H1 (cell line): ENCODE measurements around the gene ALK. TPM values are rescaled to one million over a fixed set of nuclear protein-coding genes. Genes with fewer than 3 reads are reported as not detected.

Experiments used
- CTCF ChIA-PET: fragments of 300-600 bp; sonication (Branson Sonifier 250); formaldehyde crosslinking; loops from one replicate; lab custom pipeline; 2021; ENCODE audit not compliant: partially characterized antibody; lab: Charles Lee
- POLR2A ChIA-PET: fragments of 300-600 bp; sonication (Branson Sonifier 250); formaldehyde crosslinking; loops from one replicate; lab custom pipeline; 2021; ENCODE audit warnings: inconsistent platforms; ENCODE audit not compliant: partially characterized antibody; lab: Charles Lee
- DNase-seq, 2 experiments: peaks; one replicate each; pipeline versions ENCODE4 v3.0.0 to v3.0.0-alpha.2; 2010 to 2022; ENCODE audit warnings: low spot score in 2 of 2, low read depth in 1 of 2, mixed read lengths in 1 of 2
- FAIRE-seq: peaks from 2 replicates; lab custom pipeline; 2011; peaks lifted over from hg19 to GRCh38; lab: Jason Lieb, UNC
- H2AFZ ChIP-seq: 2 replicates; pipeline ENCODE4 v1.8.1; 2012; ENCODE audit warnings: low read length, inconsistent platforms
- H2AK5ac ChIP-seq: 2 replicates; pipeline ENCODE4 v1.6.1; 2013; ENCODE audit warnings: low read depth, low read length
- H2BK120ac ChIP-seq: replicated peaks from 2 replicates; pipeline ENCODE3; 2013; ENCODE audit warnings: low read depth, low read length, inconsistent platforms
- H2BK12ac ChIP-seq: 2 replicates; pipeline ENCODE4 v1.6.1; 2013; ENCODE audit warnings: low read depth, low read length
- H2BK15ac ChIP-seq: 2 replicates; pipeline ENCODE4 v1.6.1; 2013; ENCODE audit warnings: low read length
- H2BK20ac ChIP-seq: 2 replicates; pipeline ENCODE4 v1.6.1; 2013; ENCODE audit warnings: low read length
- H2BK5ac ChIP-seq: 2 replicates; pipeline ENCODE4 v1.6.1; 2013; ENCODE audit warnings: low read depth, low read length
- H3K14ac ChIP-seq: 2 replicates; pipeline ENCODE4 v1.6.1; 2013; ENCODE audit warnings: inconsistent platforms; ENCODE audit not compliant: insufficient read length
- H3K18ac ChIP-seq: 2 replicates; pipeline ENCODE4 v1.6.1; 2013; ENCODE audit warnings: low read length; ENCODE audit errors: extremely low read depth
- H3K23ac ChIP-seq: 2 replicates; pipeline ENCODE4 v1.6.1; 2013; ENCODE audit warnings: inconsistent platforms; ENCODE audit not compliant: insufficient read length
- H3K23me2 ChIP-seq: 2 replicates; pipeline ENCODE4 v1.6.1; 2013; ENCODE audit warnings: low read depth, low read length
- H3K27ac ChIP-seq: 2 replicates; pipeline ENCODE4 v1.6.1; 2011; ENCODE audit warnings: low read depth, low read length, inconsistent platforms
- H3K27me3 ChIP-seq, 4 experiments: replicated peaks in 1 of 4; 1 replicate in 1 of 4; 2 replicates in 3 of 4; pipeline versions ENCODE4 v1.6.1 to v1.8.1; 2011 to 2013; ENCODE audit warnings: low read length in 3 of 4, mild to moderate bottlenecking in 3 of 4, inconsistent platforms in 2 of 4, mixed read lengths in 2 of 4, moderate library complexity in 1 of 4; ENCODE audit not compliant: control insufficient read depth in 3 of 4, insufficient read depth in 3 of 4; ENCODE audit errors: extremely low read depth in 1 of 4
- H3K36me3 ChIP-seq, 4 experiments: 2 replicates each; pipeline versions ENCODE4 v1.6.1 to v1.8.1; 2011 to 2013; ENCODE audit warnings: mild to moderate bottlenecking in 4 of 4, low read length in 3 of 4, moderate library complexity in 2 of 4, control low read depth in 1 of 4, inconsistent platforms in 1 of 4; ENCODE audit not compliant: insufficient read depth in 4 of 4, control insufficient read depth in 2 of 4
- H3K4ac ChIP-seq: replicated peaks from 2 replicates; pipeline ENCODE3; 2013; ENCODE audit warnings: low read length, low read depth, mixed read lengths, inconsistent platforms; ENCODE audit not compliant: insufficient read length
- H3K4me1 ChIP-seq, 4 experiments: replicated peaks in 1 of 4; 1 replicate in 1 of 4; 2 replicates in 3 of 4; pipeline versions ENCODE4 v1.6.1 to v1.8.1; 2011 to 2013; ENCODE audit warnings: low read length in 3 of 4, inconsistent platforms in 2 of 4, mixed read lengths in 1 of 4; ENCODE audit not compliant: insufficient read depth in 4 of 4, control insufficient read depth in 3 of 4
- H3K4me2 ChIP-seq, 2 experiments: 2 replicates each; pipeline versions ENCODE4 v1.6.1 to v1.8.1; 2011 to 2013; ENCODE audit warnings: low read depth in 2 of 2, low read length in 2 of 2, control low read depth in 1 of 2, inconsistent platforms in 1 of 2, mild to moderate bottlenecking in 1 of 2; ENCODE audit not compliant: insufficient read depth in 1 of 2
- H3K4me3 ChIP-seq, 4 experiments: fragments of 200-600, 300-600 bp in 1 of 4; sonication (generic), shearing (Covaris generic), sonication (Bioruptor Twin) in 1 of 4; 2 replicates each; pipeline versions ENCODE4 v1.5.1 to v1.8.1; 2011 to 2016; ENCODE audit warnings: low read length in 4 of 4, low read depth in 3 of 4, control low read depth in 2 of 4, inconsistent platforms in 2 of 4, mild to moderate bottlenecking in 2 of 4, mixed read lengths in 1 of 4, moderate library complexity in 1 of 4; ENCODE audit not compliant: insufficient read depth in 2 of 4; ENCODE audit errors: extremely low read depth in 1 of 4
- H3K56ac ChIP-seq: replicated peaks from 2 replicates; pipeline ENCODE3; 2013; ENCODE audit warnings: low read depth, mild to moderate bottlenecking, mixed read lengths, low read length, inconsistent platforms; ENCODE audit not compliant: insufficient read length
- H3K79me1 ChIP-seq: 2 replicates; pipeline ENCODE4 v1.6.1; 2013; ENCODE audit warnings: low read depth, low read length, control low read depth
- H3K79me2 ChIP-seq, 2 experiments: 2 replicates each; pipeline versions ENCODE4 v1.6.1 to v1.8.1; 2012 to 2013; ENCODE audit warnings: low read length in 2 of 2, mild to moderate bottlenecking in 2 of 2, inconsistent platforms in 1 of 2; ENCODE audit not compliant: insufficient read depth in 2 of 2, control insufficient read depth in 1 of 2
- H3K9ac ChIP-seq, 4 experiments: replicated peaks in 1 of 4; 1 replicate in 1 of 4; 2 replicates in 3 of 4; pipeline versions ENCODE4 v1.6.1 to v1.8.1; 2011 to 2013; ENCODE audit warnings: low read depth in 3 of 4, low read length in 3 of 4, control low read depth in 2 of 4, mild to moderate bottlenecking in 2 of 4, moderate library complexity in 2 of 4, inconsistent platforms in 1 of 4; ENCODE audit errors: extremely low read depth in 1 of 4
- H3K9me3 ChIP-seq, 2 experiments: 2 replicates each; pipeline versions ENCODE4 v1.6.1 to v1.8.1; 2012 to 2013; ENCODE audit warnings: mild to moderate bottlenecking in 2 of 2, moderate library complexity in 2 of 2, control low read depth in 1 of 2, inconsistent platforms in 1 of 2, low read depth in 1 of 2, low read length in 1 of 2, mixed read lengths in 1 of 2; ENCODE audit not compliant: insufficient read depth in 2 of 2
- H4K20me1 ChIP-seq, 2 experiments: replicated peaks in 1 of 2; 2 replicates each; pipeline versions ENCODE3 to v1.8.1; 2011 to 2013; ENCODE audit warnings: inconsistent platforms in 2 of 2, low read length in 2 of 2, mild to moderate bottlenecking in 1 of 2; ENCODE audit not compliant: insufficient read depth in 2 of 2, control insufficient read depth in 1 of 2
- H4K5ac ChIP-seq: 2 replicates; pipeline ENCODE4 v1.6.1; 2013; ENCODE audit warnings: low read length, low read depth, mixed read lengths, inconsistent platforms; ENCODE audit not compliant: insufficient read length
- H4K8ac ChIP-seq: 2 replicates; pipeline ENCODE4 v1.8.0; 2013; ENCODE audit warnings: mild to moderate bottlenecking, moderate library complexity, low read length, inconsistent platforms; ENCODE audit not compliant: insufficient read depth; ENCODE audit errors: extremely low read depth
- H4K91ac ChIP-seq: replicated peaks from 2 replicates; pipeline ENCODE3; 2013; ENCODE audit warnings: low read length, mixed read lengths, inconsistent platforms; ENCODE audit not compliant: insufficient read length
- CHD1 ChIP-seq: IDR thresholded peaks from 2 replicates; pipeline ENCODE4 v1.6.1; 2012; ENCODE audit warnings: low read depth, low read length, improper control_type of control experiment
- CHD2 ChIP-seq: IDR thresholded peaks from 2 replicates; pipeline ENCODE4 v1.6.1; 2012; ENCODE audit warnings: low read length, improper control_type of control experiment
- EP300 ChIP-seq, 2 experiments: IDR thresholded peaks; 1 replicate in 1 of 2; 2 replicates in 1 of 2; pipeline ENCODE4 v1.6.1; 2011 to 2012; ENCODE audit warnings: low read depth in 2 of 2, low read length in 2 of 2, mild to moderate bottlenecking in 2 of 2, borderline replicate concordance in 1 of 2, inconsistent platforms in 1 of 2, moderate library complexity in 1 of 2
- JUN ChIP-seq: IDR thresholded peaks from 2 replicates; pipeline ENCODE4 v1.6.1; 2011; ENCODE audit warnings: low read depth, mild to moderate bottlenecking, improper control_type of control experiment, low read length
- KDM5A ChIP-seq: fragments of 200-600 bp; IDR thresholded peaks from 2 replicates; pipeline ENCODE4 v1.7.1; 2012; ENCODE audit warnings: mild to moderate bottlenecking, low read length, inconsistent platforms, mixed read lengths
- NANOG ChIP-seq: IDR thresholded peaks from 2 replicates; pipeline ENCODE4 v1.6.1; 2011; ENCODE audit warnings: low read length, low read depth, mild to moderate bottlenecking, inconsistent platforms; ENCODE audit not compliant: insufficient read depth, poor library complexity, severe bottlenecking
- POLR2AphosphoS5 ChIP-seq: IDR thresholded peaks from 2 replicates; pipeline ENCODE4 v1.6.1; 2011; ENCODE audit warnings: low read depth, low read length
- SIN3A ChIP-seq, 2 experiments: IDR thresholded peaks in 1 of 2; conservative IDR thresholded peaks in 1 of 2; 2 replicates each; pipeline ENCODE4 v1.6.1; 2011 to 2012; ENCODE audit warnings: low read length in 2 of 2, improper control_type of control experiment in 1 of 2, low read depth in 1 of 2, mild to moderate bottlenecking in 1 of 2
- TAF7 ChIP-seq: optimal IDR thresholded peaks from 2 replicates; pipeline ENCODE3; 2011; ENCODE audit warnings: low read depth, mild to moderate bottlenecking, inconsistent platforms, low read length, moderate library complexity, borderline replicate concordance
- ZNF274 ChIP-seq: IDR thresholded peaks from 2 replicates; pipeline ENCODE4 v1.7.0; 2012; ENCODE audit warnings: low read length, borderline replicate concordance; ENCODE audit errors: extremely low read depth
- WGBS, 2 experiments: shearing (Covaris generic) in 1 of 2; methylation state at CpG; one replicate each; pipeline versions ENCODE4 v1.1.6 to v1.1.7; 2013 to 2015; ENCODE audit warnings: low lambda C conversion rate in 2 of 2, mixed read lengths in 2 of 2, inconsistent platforms in 1 of 2, low coverage in 1 of 2, missing lambda C conversion rate in 1 of 2; ENCODE audit not compliant: insufficient replicate concordance in 2 of 2, insufficient coverage in 1 of 2, insufficient read length in 1 of 2; ENCODE audit errors: extremely low coverage in 1 of 2, missing lambda C conversion rate in 1 of 2; 5-methylcytosine and 5-hydroxymethylcytosine counted together
- polyA plus RNA-seq, 7 experiments: library from polyadenylated mRNA; depleted of rRNA in 3 of 7; stranded (reverse) in 5 of 7; unstranded in 2 of 7; fragments of >200 nt in 5 of 7; fragments of 200-250 nt in 2 of 7; gene quantifications; 1 replicate in 5 of 7; 2 replicates in 1 of 7; 4 replicates in 1 of 7; pipeline versions ENCODE4 v1.2.1 to v1.2.3, GENCODE V29; 2011 to 2013; ENCODE audit warnings: missing spikeins in 2 of 7, mixed read lengths in 2 of 7
- total RNA-seq: library from RNA; stranded (reverse); fragmentation: NEBNext Ultra II Directional; extraction: Animal tissue kit (Norgen Biotek cat#: 25700); gene quantifications from 2 replicates; pipeline ENCODE4 v1.2.1, GENCODE V29; 2021
- TF ChIP-seq, protein P1 (sequence below), 3 experiments: IDR thresholded peaks; 1 replicate in 2 of 3; 2 replicates in 1 of 3; pipeline versions ENCODE4 v1.5.1 to v1.6.1; 2011; ENCODE audit warnings: low read length in 3 of 3, mild to moderate bottlenecking in 3 of 3, inconsistent platforms in 2 of 3, low read depth in 1 of 3, moderate library complexity in 1 of 3; ENCODE audit not compliant: insufficient read depth in 1 of 3; ENCODE audit errors: control extremely low read depth in 1 of 3

ALK gene
- total and polyA plus RNA-seq, 2 of the 8 experiments (the other 6 are each of a cell fraction or from before 2014, with no cell fraction given): 0.02 to 0.09 TPM

DNA sequence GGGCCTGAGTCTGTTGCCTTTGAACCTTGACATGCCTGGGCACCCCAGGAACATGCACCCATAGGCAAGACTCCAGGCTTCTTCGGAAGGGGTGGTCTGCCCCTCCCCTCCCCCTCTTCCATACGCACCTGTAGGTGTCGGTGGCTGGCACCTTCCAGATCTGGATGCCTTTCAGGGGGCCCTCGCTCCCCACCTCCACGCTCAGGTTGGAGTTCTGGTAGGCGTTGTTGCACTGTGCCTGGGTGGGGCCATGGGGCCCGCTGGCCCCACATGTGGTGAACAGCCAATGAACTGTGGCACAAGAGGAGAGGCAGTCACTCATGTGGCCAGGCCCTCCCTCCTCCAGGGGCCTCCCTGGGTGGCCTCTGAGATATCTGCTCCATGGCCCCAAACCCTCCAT is 670.4 kb downstream of the ALK start:
- Histone ChIP-seq H3K9me3 (no peaks in the 10 kb centered on the region), H4K91ac (no peak overlapping the region), H2BK15ac (no peak overlapping the region), H3K27ac (no peak overlapping the region), H3K23me2 (no peaks in the 10 kb centered on the region), H3K27me3 (no peaks in the 10 kb centered on the region), H3K4me2 (no peak overlapping the region), H3K23ac (no peak overlapping the region), H3K14ac (no peak overlapping the region), H4K8ac (no peak overlapping the region), H4K5ac (no peak overlapping the region), H2AFZ (no peak overlapping the region), H3K36me3 (no peaks in the 10 kb centered on the region), H3K4ac (no peak overlapping the region), H2BK5ac (no peak overlapping the region), H3K79me2 (no peaks in the 10 kb centered on the region), H3K79me1 (no peaks in the 10 kb centered on the region), H3K56ac (no peak overlapping the region), H2AK5ac (no peak overlapping the region), H2BK12ac (no peak overlapping the region), H3K4me3 (no peak overlapping the region), H4K20me1 (no peaks in the 10 kb centered on the region), H3K4me1 (no peaks in the 10 kb centered on the region; a peak in 1 of 7 replicates), H2BK120ac (no peak overlapping the region), H3K9ac (no peak overlapping the region), H3K18ac (no peak overlapping the region), H2BK20ac (no peak overlapping the region)
- ChIA-PET POLR2A (no interaction called here), CTCF (interaction anchor here (0.6 to 1.4 kb wide), 3 partner anchors 12 to 637 kb away, joined by 3 to 5 read pairs (median 3); no protein-coding TSS in a partner anchor)
- no peak for DNase-seq
- FAIRE-seq: no peak
- WGBS, 2 experiments: 93% methylated on average over 7 of the region's 7 CpGs; no CpG with 5 or more reads in 1 of the 2 experiments
- TF ChIP-seq CHD2 (no peak), NANOG (no peak), JUN (no peak), TAF7 (no peak), KDM5A (no peak), CHD1 (no peak), SIN3A (conservative IDR thresholded peaks at IDR 0.05 in 1 of 2, IDR thresholded peaks at IDR 0.05 in 1 of 2; ENCODE audit: low read depth in 1 of 2, low read length in 2 of 2) (no peak), ZNF274 (no peak), POLR2AphosphoS5 (no peak), EP300 (IDR thresholded peaks at IDR 0.05; ENCODE audit: borderline replicate concordance in 1 of 2, low read depth in 2 of 2, low read length in 2 of 2) (no peak)
- TF ChIP-seq, protein P1, sequence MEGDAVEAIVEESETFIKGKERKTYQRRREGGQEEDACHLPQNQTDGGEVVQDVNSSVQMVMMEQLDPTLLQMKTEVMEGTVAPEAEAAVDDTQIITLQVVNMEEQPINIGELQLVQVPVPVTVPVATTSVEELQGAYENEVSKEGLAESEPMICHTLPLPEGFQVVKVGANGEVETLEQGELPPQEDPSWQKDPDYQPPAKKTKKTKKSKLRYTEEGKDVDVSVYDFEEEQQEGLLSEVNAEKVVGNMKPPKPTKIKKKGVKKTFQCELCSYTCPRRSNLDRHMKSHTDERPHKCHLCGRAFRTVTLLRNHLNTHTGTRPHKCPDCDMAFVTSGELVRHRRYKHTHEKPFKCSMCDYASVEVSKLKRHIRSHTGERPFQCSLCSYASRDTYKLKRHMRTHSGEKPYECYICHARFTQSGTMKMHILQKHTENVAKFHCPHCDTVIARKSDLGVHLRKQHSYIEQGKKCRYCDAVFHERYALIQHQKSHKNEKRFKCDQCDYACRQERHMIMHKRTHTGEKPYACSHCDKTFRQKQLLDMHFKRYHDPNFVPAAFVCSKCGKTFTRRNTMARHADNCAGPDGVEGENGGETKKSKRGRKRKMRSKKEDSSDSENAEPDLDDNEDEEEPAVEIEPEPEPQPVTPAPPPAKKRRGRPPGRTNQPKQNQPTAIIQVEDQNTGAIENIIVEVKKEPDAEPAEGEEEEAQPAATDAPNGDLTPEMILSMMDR (IDR thresholded peaks at IDR 0.05; ENCODE audit: control extremely low read depth in 1 of 3, insufficient read depth in 1 of 3, low read depth in 1 of 3, low read length in 3 of 3): no peak
